Measurements from ENCODE around the gene MYRF.

The MYRF gene

DNA sequence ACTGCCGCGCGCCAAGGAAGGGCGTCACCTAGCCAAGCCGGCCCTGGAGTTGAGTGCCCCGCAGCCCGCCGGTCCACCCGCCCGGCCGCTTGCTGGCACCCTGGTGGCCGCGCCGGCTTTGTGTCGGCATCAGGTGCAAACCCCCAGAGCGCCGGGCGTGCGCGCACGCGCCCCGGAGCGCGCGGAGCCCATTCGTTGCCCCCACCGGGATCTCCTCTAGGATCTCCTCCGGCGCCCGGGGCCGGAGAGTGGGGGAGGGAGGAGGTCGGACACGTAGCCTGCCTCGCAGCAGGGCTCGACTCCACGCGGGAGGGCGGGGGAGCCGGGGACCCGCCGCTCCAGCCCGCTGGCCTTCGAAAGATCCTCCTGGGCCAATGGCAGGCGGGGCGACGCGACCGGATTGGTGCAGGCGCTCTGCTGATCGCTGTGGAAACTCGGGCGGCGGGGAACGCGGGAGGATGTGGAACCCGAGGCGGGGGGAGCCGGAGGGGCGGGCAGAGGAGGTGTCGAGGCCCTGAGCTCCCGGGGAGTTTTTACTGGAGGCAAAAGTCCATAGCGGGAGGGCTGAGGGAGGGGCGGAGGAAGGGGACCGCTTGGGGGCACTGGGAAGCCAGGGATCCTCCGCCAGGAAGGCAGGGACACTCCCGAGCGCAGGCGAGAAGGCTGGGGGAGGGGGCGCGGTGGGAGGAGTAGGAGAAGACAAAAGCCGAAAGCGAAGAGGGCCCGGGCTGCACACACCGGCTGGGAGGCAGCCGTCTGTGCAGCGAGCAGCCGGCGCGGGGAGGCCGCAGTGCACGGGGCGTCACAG, 75.3 kb downstream of the MYRF start, which contains the start of gene FADS2 (continued):
- TF ChIP-seq ZFP41 (tag by site-specific recombination; IDR thresholded peaks at IDR 0.05; ENCODE audit: borderline replicate concordance) = no peak
- peak; percentile 74 for TF ChIP-seq KLF8 (tag by site-specific recombination; IDR thresholded peaks at IDR 0.05)
- TF ChIP-seq ZIC2 (tag by site-specific recombination; IDR thresholded peaks at IDR 0.05) = peak; percentile 74
- no peak for TF ChIP-seq ZNF473 (tag by site-specific recombination; IDR thresholded peaks at IDR 0.05)
- no peak for TF ChIP-seq ZNF677 (tag by site-specific recombination; IDR thresholded peaks at IDR 0.05)
- 0 out of 2 replicates have a peak, but pooled peaks have one; percentile 38 for TF ChIP-seq ZNF777 (tag by site-specific recombination; IDR thresholded peaks at IDR 0.05; ENCODE audit: borderline replicate concordance)
- TF ChIP-seq, protein P1, sequence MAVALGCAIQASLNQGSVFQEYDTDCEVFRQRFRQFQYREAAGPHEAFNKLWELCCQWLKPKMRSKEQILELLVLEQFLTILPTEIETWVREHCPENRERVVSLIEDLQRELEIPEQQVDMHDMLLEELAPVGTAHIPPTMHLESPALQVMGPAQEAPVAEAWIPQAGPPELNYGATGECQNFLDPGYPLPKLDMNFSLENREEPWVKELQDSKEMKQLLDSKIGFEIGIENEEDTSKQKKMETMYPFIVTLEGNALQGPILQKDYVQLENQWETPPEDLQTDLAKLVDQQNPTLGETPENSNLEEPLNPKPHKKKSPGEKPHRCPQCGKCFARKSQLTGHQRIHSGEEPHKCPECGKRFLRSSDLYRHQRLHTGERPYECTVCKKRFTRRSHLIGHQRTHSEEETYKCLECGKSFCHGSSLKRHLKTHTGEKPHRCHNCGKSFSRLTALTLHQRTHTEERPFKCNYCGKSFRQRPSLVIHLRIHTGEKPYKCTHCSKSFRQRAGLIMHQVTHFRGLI (tag by site-specific recombination; IDR thresholded peaks at IDR 0.05) = peak; percentile 69; the same call in 1 of the 2 replicates
- no peak for TF ChIP-seq ZNF571 (tag by site-specific recombination; IDR thresholded peaks at IDR 0.05)
- no peak for TF ChIP-seq ZNF184 (tag by site-specific recombination; IDR thresholded peaks at IDR 0.05)
- no peak for TF ChIP-seq ZNF391 (tag by site-specific recombination; IDR thresholded peaks at IDR 0.05; ENCODE audit: borderline replicate concordance, low read depth)
- peak; percentile 18; the same call in 1 of the 2 replicates for TF ChIP-seq ZNF394 (tag by site-specific recombination; IDR thresholded peaks at IDR 0.05; ENCODE audit: borderline replicate concordance)
- peak; percentile 58; the same call in 1 of the 2 replicates for TF ChIP-seq ZNF335 (tag by site-specific recombination; conservative IDR thresholded peaks at IDR 0.05)
- peak; percentile 94 for TF ChIP-seq ZNF37A (tag by site-specific recombination; IDR thresholded peaks at IDR 0.05)
- TF ChIP-seq ZNF133 (tag by site-specific recombination; IDR thresholded peaks at IDR 0.05) = no peak
- no peak for TF ChIP-seq ATF2 (tag by site-specific recombination; IDR thresholded peaks at IDR 0.05; ENCODE audit: low read depth)
- no peak for TF ChIP-seq ZFP69B (tag by site-specific recombination; IDR thresholded peaks at IDR 0.05)
- TF ChIP-seq, protein P2, sequence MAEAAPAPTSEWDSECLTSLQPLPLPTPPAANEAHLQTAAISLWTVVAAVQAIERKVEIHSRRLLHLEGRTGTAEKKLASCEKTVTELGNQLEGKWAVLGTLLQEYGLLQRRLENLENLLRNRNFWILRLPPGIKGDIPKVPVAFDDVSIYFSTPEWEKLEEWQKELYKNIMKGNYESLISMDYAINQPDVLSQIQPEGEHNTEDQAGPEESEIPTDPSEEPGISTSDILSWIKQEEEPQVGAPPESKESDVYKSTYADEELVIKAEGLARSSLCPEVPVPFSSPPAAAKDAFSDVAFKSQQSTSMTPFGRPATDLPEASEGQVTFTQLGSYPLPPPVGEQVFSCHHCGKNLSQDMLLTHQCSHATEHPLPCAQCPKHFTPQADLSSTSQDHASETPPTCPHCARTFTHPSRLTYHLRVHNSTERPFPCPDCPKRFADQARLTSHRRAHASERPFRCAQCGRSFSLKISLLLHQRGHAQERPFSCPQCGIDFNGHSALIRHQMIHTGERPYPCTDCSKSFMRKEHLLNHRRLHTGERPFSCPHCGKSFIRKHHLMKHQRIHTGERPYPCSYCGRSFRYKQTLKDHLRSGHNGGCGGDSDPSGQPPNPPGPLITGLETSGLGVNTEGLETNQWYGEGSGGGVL (tag by site-specific recombination; IDR thresholded peaks at IDR 0.05) = peak; percentile 97
- peak; percentile 43; the same call in 1 of the 2 replicates for TF ChIP-seq SCRT2 (tag by site-specific recombination; IDR thresholded peaks at IDR 0.05)
- 0 out of 2 replicates have a peak, but pooled peaks have one; percentile 12 for TF ChIP-seq KLF7 (tag by site-specific recombination; IDR thresholded peaks at IDR 0.05; ENCODE audit: borderline replicate concordance)
- TF ChIP-seq, protein P3, sequence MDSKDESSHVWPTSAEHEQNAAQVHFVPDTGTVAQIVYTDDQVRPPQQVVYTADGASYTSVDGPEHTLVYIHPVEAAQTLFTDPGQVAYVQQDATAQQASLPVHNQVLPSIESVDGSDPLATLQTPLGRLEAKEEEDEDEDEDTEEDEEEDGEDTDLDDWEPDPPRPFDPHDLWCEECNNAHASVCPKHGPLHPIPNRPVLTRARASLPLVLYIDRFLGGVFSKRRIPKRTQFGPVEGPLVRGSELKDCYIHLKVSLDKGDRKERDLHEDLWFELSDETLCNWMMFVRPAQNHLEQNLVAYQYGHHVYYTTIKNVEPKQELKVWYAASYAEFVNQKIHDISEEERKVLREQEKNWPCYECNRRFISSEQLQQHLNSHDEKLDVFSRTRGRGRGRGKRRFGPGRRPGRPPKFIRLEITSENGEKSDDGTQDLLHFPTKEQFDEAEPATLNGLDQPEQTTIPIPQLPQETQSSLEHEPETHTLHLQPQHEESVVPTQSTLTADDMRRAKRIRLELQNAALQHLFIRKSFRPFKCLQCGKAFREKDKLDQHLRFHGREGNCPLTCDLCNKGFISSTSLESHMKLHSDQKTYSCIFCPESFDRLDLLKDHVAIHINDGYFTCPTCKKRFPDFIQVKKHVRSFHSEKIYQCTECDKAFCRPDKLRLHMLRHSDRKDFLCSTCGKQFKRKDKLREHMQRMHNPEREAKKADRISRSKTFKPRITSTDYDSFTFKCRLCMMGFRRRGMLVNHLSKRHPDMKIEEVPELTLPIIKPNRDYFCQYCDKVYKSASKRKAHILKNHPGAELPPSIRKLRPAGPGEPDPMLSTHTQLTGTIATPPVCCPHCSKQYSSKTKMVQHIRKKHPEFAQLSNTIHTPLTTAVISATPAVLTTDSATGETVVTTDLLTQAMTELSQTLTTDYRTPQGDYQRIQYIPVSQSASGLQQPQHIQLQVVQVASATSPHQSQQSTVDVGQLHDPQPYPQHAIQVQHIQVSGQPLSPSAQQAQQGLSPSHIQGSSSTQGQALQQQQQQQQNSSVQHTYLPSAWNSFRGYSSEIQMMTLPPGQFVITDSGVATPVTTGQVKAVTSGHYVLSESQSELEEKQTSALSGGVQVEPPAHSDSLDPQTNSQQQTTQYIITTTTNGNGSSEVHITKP (tag by site-specific recombination; IDR thresholded peaks at IDR 0.05) = peak; percentile 81
- no peak for TF ChIP-seq ZNF664 (tag by site-specific recombination; IDR thresholded peaks at IDR 0.05)
- no peak for TF ChIP-seq BCL11B (tag by site-specific recombination; IDR thresholded peaks at IDR 0.05; ENCODE audit: low read depth)
- TF ChIP-seq PBX3 (CRISPR knock-in tag; IDR thresholded peaks at IDR 0.05) = peak; percentile 54
- TF ChIP-seq, protein P4, sequence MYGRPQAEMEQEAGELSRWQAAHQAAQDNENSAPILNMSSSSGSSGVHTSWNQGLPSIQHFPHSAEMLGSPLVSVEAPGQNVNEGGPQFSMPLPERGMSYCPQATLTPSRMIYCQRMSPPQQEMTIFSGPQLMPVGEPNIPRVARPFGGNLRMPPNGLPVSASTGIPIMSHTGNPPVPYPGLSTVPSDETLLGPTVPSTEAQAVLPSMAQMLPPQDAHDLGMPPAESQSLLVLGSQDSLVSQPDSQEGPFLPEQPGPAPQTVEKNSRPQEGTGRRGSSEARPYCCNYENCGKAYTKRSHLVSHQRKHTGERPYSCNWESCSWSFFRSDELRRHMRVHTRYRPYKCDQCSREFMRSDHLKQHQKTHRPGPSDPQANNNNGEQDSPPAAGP (tag by site-specific recombination; IDR thresholded peaks at IDR 0.05) = no peak
